HepG2 (cell line): Measurements from ENCODE around the gene B3GALNT1. TPM values are rescaled to one million over a fixed set of nuclear protein-coding genes. Genes with fewer than 3 reads are reported as not detected.

Experiments used
- ATAC-seq: fragments of 200-7000 bp; cut with Tn5 transposase; 3 replicates; pipeline ENCODE4 v1.9.1; 2020; ENCODE audit warnings: mild to moderate bottlenecking, moderate library complexity
- BruUV-seq: library from RNA; stranded (reverse); fragments of 400-500 nt; replicated peaks from 2 replicates; lab custom pipeline; 2021; lab: Mats Ljungman, UMichigan
- CTCF ChIA-PET: fragments of 300-600 bp; formaldehyde crosslinking; extraction: SDS; loops from one replicate; lab custom pipeline; 2021; ENCODE audit warnings: low total read pairs, inconsistent platforms, low intra/inter-chr PET ratio; lab: Yijun Ruan, JAX
- POLR2A ChIA-PET: fragments of 350-600 bp; sonication (Branson Sonifier 250); formaldehyde crosslinking; loops from one replicate; lab custom pipeline; 2020; ENCODE audit warnings: antibody characterized with exemption, inconsistent platforms; lab: Yijun Ruan, JAX
- DNase-seq: peaks from one replicate; pipeline ENCODE4 v3.0.0-alpha.2; 2015; ENCODE audit warnings: low spot score
- FAIRE-seq: peaks from 3 replicates; lab custom pipeline; 2011; peaks lifted over from hg19 to GRCh38; lab: Jason Lieb, UNC
- H2AFZ ChIP-seq: one replicate; pipeline ENCODE4 v1.6.1; 2011; ENCODE audit warnings: low read length, inconsistent platforms
- H3K27ac ChIP-seq: fragments of 300-600 bp; 3 replicates; pipeline ENCODE4 v1.8.0; 2011; ENCODE audit warnings: mixed run types, mild to moderate bottlenecking, mixed read lengths, low read length, inconsistent platforms; ENCODE audit not compliant: insufficient read depth; ENCODE audit errors: extremely low read length
- H3K27me3 ChIP-seq, 2 experiments: fragments of 200-600 bp in 1 of 2; 2 replicates in 1 of 2; 3 replicates in 1 of 2; pipeline versions ENCODE4 v1.6.0 to v1.8.0; 2011; ENCODE audit warnings: low read length in 2 of 2, mild to moderate bottlenecking in 2 of 2, moderate library complexity in 2 of 2, inconsistent platforms in 1 of 2; ENCODE audit not compliant: insufficient read depth in 2 of 2, control insufficient read depth in 1 of 2
- H3K36me3 ChIP-seq, 2 experiments: fragments of 200-600 bp in 1 of 2; replicated peaks in 1 of 2; 2 replicates in 1 of 2; 3 replicates in 1 of 2; pipeline versions ENCODE4 v1.5.1 to v1.8.0; 2011; ENCODE audit warnings: low read length in 2 of 2, inconsistent platforms in 1 of 2; ENCODE audit not compliant: insufficient read depth in 2 of 2, control insufficient read depth in 1 of 2
- H3K4me1 ChIP-seq: 2 replicates; pipeline ENCODE4 v1.5.1; 2012; ENCODE audit warnings: low read length, inconsistent platforms; ENCODE audit not compliant: insufficient read depth
- H3K4me2 ChIP-seq: 2 replicates; pipeline ENCODE4 v1.6.0; 2011; ENCODE audit warnings: low read depth, low read length, inconsistent platforms
- H3K4me3 ChIP-seq, 3 experiments: fragments of 200-600 bp in 1 of 3; sonication (generic), shearing (Covaris generic) in 1 of 3; replicated peaks in 1 of 3; 2 replicates each; pipeline ENCODE4 v1.5.1; 2011 to 2016; ENCODE audit warnings: low read length in 3 of 3, inconsistent platforms in 2 of 3, low read depth in 2 of 3, mild to moderate bottlenecking in 2 of 3, control low read depth in 1 of 3, mixed read lengths in 1 of 3; ENCODE audit not compliant: insufficient read depth in 1 of 3
- H3K79me2 ChIP-seq: one replicate; pipeline ENCODE4 v1.6.1; 2011; ENCODE audit warnings: low read length, inconsistent platforms; ENCODE audit not compliant: insufficient read depth
- H3K9ac ChIP-seq: 2 replicates; pipeline ENCODE4 v1.6.0; 2011; ENCODE audit warnings: mild to moderate bottlenecking, low read depth, low read length, inconsistent platforms; ENCODE audit not compliant: insufficient read depth
- H3K9me3 ChIP-seq: 2 replicates; pipeline ENCODE4 v1.5.1; 2012; ENCODE audit warnings: mild to moderate bottlenecking, low read length
- H4K20me1 ChIP-seq: 2 replicates; pipeline ENCODE4 v1.6.0; 2011; ENCODE audit warnings: inconsistent platforms, mild to moderate bottlenecking, low read length, moderate library complexity; ENCODE audit not compliant: insufficient read depth
- MTF1 ChIP-seq: sonication (generic); formaldehyde crosslinking; IDR thresholded peaks from 2 replicates; pipeline ENCODE4 v1.5.0; 2020; ENCODE audit warnings: missing genetic modification reagents
- SRSF9 ChIP-seq: fragments of 200-400 bp; formaldehyde crosslinking; IDR thresholded peaks from 2 replicates; pipeline ENCODE4 v1.6.1; 2018; ENCODE audit warnings: borderline replicate concordance, mild to moderate bottlenecking, low read depth, low read length; ENCODE audit not compliant: insufficient read depth, poor library complexity, severe bottlenecking
- TBX2 ChIP-seq: sonication (generic); formaldehyde crosslinking; IDR thresholded peaks from 2 replicates; pipeline ENCODE4 v1.5.0; 2020; ENCODE audit warnings: missing genetic modification reagents, mild to moderate bottlenecking, borderline replicate concordance
- ZNF180 ChIP-seq: sonication (generic); formaldehyde crosslinking; IDR thresholded peaks from 2 replicates; pipeline ENCODE4 v1.4.0; 2020; ENCODE audit warnings: low read depth, missing genetic modification reagents, borderline replicate concordance
- ZNF282 ChIP-seq: fragments of 450-650 bp; IDR thresholded peaks from 2 replicates; pipeline ENCODE4 v1.6.1; 2018; ENCODE audit not compliant: partially characterized antibody
- ZNF468 ChIP-seq: sonication (generic); formaldehyde crosslinking; IDR thresholded peaks from 2 replicates; pipeline ENCODE4 v1.8.0; 2022; ENCODE audit warnings: mild to moderate bottlenecking, moderate library complexity, missing genetic modification reagents
- ZSCAN25 ChIP-seq: sonication (generic); formaldehyde crosslinking; IDR thresholded peaks from 2 replicates; pipeline ENCODE4 v1.8.0; 2022; ENCODE audit warnings: mild to moderate bottlenecking, missing genetic modification reagents
- WGBS: methylation state at CpG from one replicate; pipeline ENCODE4 v1.1.6; 2017; ENCODE audit warnings: low lambda C conversion rate; 5-methylcytosine and 5-hydroxymethylcytosine counted together
- in situ Hi-C: cut with HindIII; loops from 2 replicates; pipeline ENCODE4 v1.10.0; 2017; ENCODE audit warnings: low pct_unique_long_range_greater_than_20kb; ENCODE audit not compliant: extremely low pct_ligation_motif_present
- intact Hi-C: fragments of 100-400 bp; cut with micrococcal nuclease; formaldehyde crosslinking; loops from one replicate; pipeline ENCODE4 v1.10.0; 2022; ENCODE audit not compliant: unreplicated experiment
- polyA plus RNA-seq, 8 experiments: library from polyadenylated mRNA; depleted of rRNA in 3 of 8; stranded (reverse) in 7 of 8; unstranded in 1 of 8; fragments of >200 nt; fragmentation: Illumina TruSeq in 4 of 8; extraction: Trizol in 4 of 8; gene quantifications; 2 replicates each; pipeline versions ENCODE4 v1.2.1 to v1.2.3, GENCODE V29; 2011 to 2016; ENCODE audit warnings: low read depth in 4 of 8, missing spikeins in 1 of 8, mixed read lengths in 1 of 8; ENCODE audit not compliant: insufficient read depth in 1 of 8
- total RNA-seq, 5 experiments: library from RNA; depleted of rRNA; stranded (reverse); fragments of >200 nt; fragmentation: Illumina TruSeq; extraction: Trizol; gene quantifications; 2 replicates each; pipeline ENCODE4 v1.2.3, GENCODE V29; 2016; ENCODE audit warnings: low read depth in 1 of 5
- TF ChIP-seq, protein P1 (sequence below): IDR thresholded peaks from 2 replicates; pipeline ENCODE4 v1.6.1; 2016; ENCODE audit warnings: low read depth, borderline replicate concordance

B3GALNT1 gene
- total and polyA plus RNA-seq, 2 of the 13 experiments (the other 11 are each of a cell fraction or from before 2014, with no cell fraction given): not detected

DNA sequence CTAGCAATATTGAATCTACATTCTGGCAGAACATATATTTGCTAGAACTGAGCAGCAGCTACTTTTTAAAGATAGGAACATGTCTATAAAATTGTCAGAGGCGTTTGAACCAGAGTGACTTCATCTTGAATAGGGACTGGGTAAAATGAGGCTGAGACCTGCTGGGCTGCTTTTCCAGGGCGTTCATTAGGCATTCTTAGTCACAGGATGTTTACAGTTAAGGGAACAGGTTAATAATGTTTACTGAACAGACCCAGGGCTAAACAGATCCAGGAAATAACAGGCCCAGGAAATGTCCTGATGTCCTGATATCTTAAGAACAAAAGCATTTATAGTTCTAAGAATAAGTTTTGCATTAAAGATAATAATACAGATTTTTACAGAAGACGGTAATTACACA, 34.5 kb upstream of the B3GALNT1 start:
- in situ Hi-C loops (no loop called here), intact Hi-C loops (no loop called here)
- DNase-seq (no peak), ATAC-seq (no peak), FAIRE-seq (no peak)
- no peaks in the 10 kb centered on the region for H3K9me3 ChIP-seq
- 26% methylated on average over 3 of the region's 3 CpGs for WGBS
- no peak overlapping the region for H3K27ac ChIP-seq
- BruUV-seq: no TSS peak
- no peaks in the 10 kb centered on the region for H3K27me3 ChIP-seq
- ChIA-PET POLR2A (no interaction called here), CTCF (no interaction called here)
- H3K4me1 ChIP-seq: peaks cover 6% of the 10 kb centered on the region; the same call in 1 of the 2 replicates
- no peak overlapping the region for H3K4me3 ChIP-seq
- H2AFZ ChIP-seq: no peak overlapping the region
- no peak for TF ChIP-seq TBX2 (CRISPR knock-in tag)
- H3K4me2 ChIP-seq: no peak overlapping the region
- no peaks in the 10 kb centered on the region for H3K79me2 ChIP-seq
- no peaks in the 10 kb centered on the region for H3K36me3 ChIP-seq
- no peak overlapping the region for H3K9ac ChIP-seq
- no peaks in the 10 kb centered on the region for H4K20me1 ChIP-seq

DNA sequence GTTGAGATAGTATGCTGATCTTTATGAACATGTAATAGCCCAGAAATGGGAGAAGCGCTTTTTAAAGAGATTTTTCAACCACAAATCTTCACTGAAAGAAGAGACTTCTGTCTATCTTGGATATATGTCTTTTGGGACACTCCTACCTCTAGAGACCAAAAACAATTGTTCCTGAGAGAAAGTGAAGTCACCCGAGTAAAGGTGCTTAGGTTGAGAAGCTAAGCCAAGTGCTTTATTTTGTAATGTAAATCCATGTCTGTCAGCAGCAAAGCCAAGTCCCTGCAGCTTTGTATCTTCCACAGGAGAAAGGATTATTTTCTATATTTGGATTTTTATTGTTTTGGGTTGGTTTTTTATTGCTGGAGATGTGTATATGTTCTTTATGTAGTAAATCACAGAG, 32.1 kb upstream of the B3GALNT1 start:
- Histone ChIP-seq H3K4me2 (no peak overlapping the region), H3K27ac (no peak overlapping the region), H3K36me3 (no peaks in the 10 kb centered on the region), H3K79me2 (no peaks in the 10 kb centered on the region), H3K27me3 (no peaks in the 10 kb centered on the region), H4K20me1 (no peaks in the 10 kb centered on the region), H2AFZ (no peak overlapping the region), H3K9ac (no peak overlapping the region), H3K4me3 (no peak overlapping the region), H3K9me3 (no peaks in the 10 kb centered on the region), H3K4me1 (peaks cover 6% of the 10 kb centered on the region; the same call in 1 of the 2 replicates)
- FAIRE-seq (no peak), ATAC-seq (no peak), DNase-seq (no peak)
- POLR2A ChIA-PET: no interaction called here
- intact Hi-C loops: no loop called here
- whole genome bisulfite sequencing: 0% methylated on average over 2 of the region's 2 CpGs
- in situ Hi-C loops: no loop called here
- TF ChIP-seq ZNF282: no peak
- TF ChIP-seq, protein P1, sequence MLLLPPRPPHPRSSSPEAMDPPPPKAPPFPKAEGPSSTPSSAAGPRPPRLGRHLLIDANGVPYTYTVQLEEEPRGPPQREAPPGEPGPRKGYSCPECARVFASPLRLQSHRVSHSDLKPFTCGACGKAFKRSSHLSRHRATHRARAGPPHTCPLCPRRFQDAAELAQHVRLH (CRISPR knock-in tag): no peak
- no peak for TF ChIP-seq MTF1
- TF ChIP-seq ZNF180 (CRISPR knock-in tag): no peak
- TF ChIP-seq ZNF468 (CRISPR knock-in tag): no peak
- TF ChIP-seq SRSF9: no peak
- TF ChIP-seq ZSCAN25 (CRISPR knock-in tag): no peak
- CTCF ChIA-PET: no interaction called here
- no TSS peak for BruUV-seq
